BE2C (cell line): ENCODE measurements around the gene TCERG1.

Source experiments
- DNase-seq: peaks from one replicate; pipeline ENCODE4 v3.0.0-alpha.2; 2020
- H3K27me3 ChIP-seq: fragments of 250-450 bp; sonication (Bioruptor Pico); 2 replicates; pipeline ENCODE4 v1.5.1; 2020; ENCODE audit warnings: mild to moderate bottlenecking
- H3K36me3 ChIP-seq: fragments of 250-450 bp; sonication (Bioruptor Pico); 2 replicates; pipeline ENCODE4 v1.5.1; 2020; ENCODE audit warnings: mild to moderate bottlenecking
- H3K4me1 ChIP-seq: fragments of 250-450 bp; sonication (Bioruptor Pico); 2 replicates; pipeline ENCODE4 v1.5.1; 2020
- H3K4me3 ChIP-seq: 2 replicates; pipeline ENCODE4 v1.5.1; 2011; ENCODE audit warnings: low read depth, low read length
- H3K9me3 ChIP-seq: fragments of 250-450 bp; sonication (Bioruptor Pico); 2 replicates; pipeline ENCODE4 v1.5.1; 2020
- TF ChIP-seq, protein P1 (sequence below): IDR thresholded peaks from 2 replicates; pipeline ENCODE4 v1.5.1; 2012; ENCODE audit warnings: mild to moderate bottlenecking, low read depth, low read length

Gene TCERG1

DNA sequence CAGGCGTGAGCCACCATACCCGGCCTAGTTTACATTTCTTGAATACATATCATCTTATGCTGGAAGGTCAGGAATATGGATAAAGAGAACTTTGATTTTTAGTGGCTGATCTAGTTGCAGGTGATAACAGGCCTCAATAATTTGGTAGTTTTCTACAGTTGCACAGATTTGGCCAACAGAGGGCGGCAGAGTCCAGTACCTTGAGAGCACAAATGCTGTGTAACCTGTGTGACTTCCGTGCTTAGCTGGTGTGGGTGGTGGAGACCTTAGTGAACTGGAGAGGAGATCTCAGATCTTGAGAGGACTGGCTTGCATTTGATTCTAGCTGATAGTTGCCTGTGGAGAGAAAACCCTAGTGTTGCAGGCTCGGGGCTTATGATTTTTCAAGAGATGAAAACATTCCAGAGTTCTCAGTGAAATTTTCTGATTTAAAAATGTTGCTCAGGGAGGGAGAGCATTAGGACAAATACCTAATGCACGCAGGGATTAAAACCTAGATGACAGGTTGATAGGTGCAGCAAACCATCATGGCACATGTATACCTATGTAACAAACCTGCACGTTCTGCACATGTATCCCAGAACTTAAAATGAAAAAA is 86.2 kb downstream of the TCERG1 start:
- H3K36me3 ChIP-seq = no peaks in the 10 kb centered on the region

DNA sequence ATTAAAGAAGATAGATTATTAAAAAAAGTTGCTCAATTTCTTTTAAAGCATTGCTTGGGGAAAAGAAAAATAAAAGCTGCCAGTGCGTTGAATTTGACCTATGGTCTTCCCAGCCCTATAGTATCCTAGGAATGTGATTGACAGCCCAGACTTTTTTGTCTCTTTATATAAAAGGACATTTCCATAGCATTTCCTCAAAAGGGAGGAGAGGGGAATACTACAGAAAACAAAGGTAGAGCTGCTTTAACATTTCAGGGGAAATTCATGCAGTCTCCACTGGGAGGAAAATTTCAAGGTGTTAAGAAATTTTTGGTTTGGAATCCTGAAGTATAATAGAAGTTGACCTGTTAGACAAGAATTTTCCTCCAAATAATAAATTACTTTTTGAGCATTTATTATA is 86.7 kb downstream of the TCERG1 start:
- no peak for DNase-seq
- Histone ChIP-seq H3K4me3 (no peak overlapping the region), H3K4me1 (no peaks in the 10 kb centered on the region), H3K9me3 (no peaks in the 10 kb centered on the region), H3K27me3 (no peaks in the 10 kb centered on the region), H3K36me3 (no peaks in the 10 kb centered on the region)
- TF ChIP-seq, protein P1, sequence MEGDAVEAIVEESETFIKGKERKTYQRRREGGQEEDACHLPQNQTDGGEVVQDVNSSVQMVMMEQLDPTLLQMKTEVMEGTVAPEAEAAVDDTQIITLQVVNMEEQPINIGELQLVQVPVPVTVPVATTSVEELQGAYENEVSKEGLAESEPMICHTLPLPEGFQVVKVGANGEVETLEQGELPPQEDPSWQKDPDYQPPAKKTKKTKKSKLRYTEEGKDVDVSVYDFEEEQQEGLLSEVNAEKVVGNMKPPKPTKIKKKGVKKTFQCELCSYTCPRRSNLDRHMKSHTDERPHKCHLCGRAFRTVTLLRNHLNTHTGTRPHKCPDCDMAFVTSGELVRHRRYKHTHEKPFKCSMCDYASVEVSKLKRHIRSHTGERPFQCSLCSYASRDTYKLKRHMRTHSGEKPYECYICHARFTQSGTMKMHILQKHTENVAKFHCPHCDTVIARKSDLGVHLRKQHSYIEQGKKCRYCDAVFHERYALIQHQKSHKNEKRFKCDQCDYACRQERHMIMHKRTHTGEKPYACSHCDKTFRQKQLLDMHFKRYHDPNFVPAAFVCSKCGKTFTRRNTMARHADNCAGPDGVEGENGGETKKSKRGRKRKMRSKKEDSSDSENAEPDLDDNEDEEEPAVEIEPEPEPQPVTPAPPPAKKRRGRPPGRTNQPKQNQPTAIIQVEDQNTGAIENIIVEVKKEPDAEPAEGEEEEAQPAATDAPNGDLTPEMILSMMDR = no peak

More for the DNA sequence above, 86.2 kb downstream of the TCERG1 start:
- H3K4me1 ChIP-seq = no peaks in the 10 kb centered on the region
- no peak overlapping the region for H3K4me3 ChIP-seq
- H3K9me3 ChIP-seq = no peaks in the 10 kb centered on the region
- H3K27me3 ChIP-seq = no peaks in the 10 kb centered on the region
- TF ChIP-seq, protein P1 = peak; percentile 92
- DNase-seq = peak; percentile 84

DNA sequence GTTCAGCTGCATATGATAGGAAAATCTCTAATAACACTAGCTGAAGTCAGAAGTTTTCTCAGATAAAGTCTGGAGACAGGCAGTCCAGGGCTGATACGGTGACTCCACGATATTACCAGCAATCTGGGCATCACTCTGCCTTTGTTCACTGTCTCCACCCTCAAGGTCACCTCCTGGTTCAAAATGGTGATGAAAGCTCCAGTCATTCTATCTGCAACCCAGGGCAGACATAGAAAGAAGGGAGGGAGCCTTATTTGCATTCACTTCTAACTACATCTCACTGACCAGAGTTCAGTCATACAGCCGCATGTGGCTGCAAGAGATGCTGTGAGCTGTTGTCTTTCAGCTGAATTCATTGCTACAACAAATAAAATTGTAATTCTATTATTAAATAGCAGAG is 91.3 kb downstream of the TCERG1 start:
- H3K9me3 ChIP-seq = no peaks in the 10 kb centered on the region
- TF ChIP-seq, protein P1 = no peak
- H3K4me3 ChIP-seq = no peak overlapping the region
- H3K4me1 ChIP-seq = no peaks in the 10 kb centered on the region
- no peaks in the 10 kb centered on the region for H3K36me3 ChIP-seq
- H3K27me3 ChIP-seq = no peaks in the 10 kb centered on the region
- no peak for DNase-seq

DNA sequence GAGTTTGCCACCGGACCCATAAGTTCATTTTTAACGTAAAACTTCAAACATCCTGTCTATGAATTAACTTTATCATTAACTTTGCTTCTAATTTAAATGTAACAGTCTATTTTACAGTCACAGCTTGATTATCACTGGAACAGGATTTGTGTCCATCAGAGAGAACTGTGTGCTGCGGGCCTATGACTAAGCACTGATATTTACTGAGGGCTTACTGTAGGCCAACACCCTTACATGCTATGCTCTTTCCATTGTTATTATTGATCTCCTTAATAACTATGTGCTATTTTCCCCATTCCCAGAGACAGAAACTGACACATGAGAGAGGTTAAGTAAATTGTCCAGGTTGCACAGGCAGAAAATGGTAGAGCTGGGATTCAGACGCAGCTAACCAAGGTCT is 92.8 kb downstream of the TCERG1 start:
- Histone ChIP-seq H3K9me3 (no peaks in the 10 kb centered on the region), H3K36me3 (no peaks in the 10 kb centered on the region), H3K27me3 (no peaks in the 10 kb centered on the region), H3K4me1 (no peaks in the 10 kb centered on the region), H3K4me3 (no peak overlapping the region)
- TF ChIP-seq, protein P1 = no peak
- DNase-seq = no peak

DNA sequence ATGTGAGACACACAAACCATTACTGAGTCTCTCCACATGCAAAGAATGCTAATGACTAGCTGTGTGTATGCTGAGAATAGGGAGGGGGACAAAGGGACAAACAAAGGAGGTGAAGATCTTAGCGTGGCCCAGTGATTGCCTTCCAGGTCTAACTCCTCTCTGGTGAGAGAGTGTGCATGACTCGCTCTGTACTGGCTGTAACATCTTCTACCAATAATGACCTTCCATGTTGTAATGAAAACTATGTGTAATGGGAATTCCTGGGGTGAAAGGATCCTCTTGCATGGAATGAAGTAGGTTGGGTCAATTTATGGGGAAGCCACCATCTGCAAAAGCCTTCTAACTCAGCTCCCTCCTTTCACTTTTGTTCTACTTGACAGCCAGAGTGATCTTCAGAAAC is 93.3 kb downstream of the TCERG1 start:
- no peaks in the 10 kb centered on the region for H3K4me1 ChIP-seq
- H3K4me3 ChIP-seq = no peak overlapping the region
- H3K36me3 ChIP-seq = no peaks in the 10 kb centered on the region
- no peak for DNase-seq
- no peaks in the 10 kb centered on the region for H3K9me3 ChIP-seq
- TF ChIP-seq, protein P1 = no peak
- no peaks in the 10 kb centered on the region for H3K27me3 ChIP-seq

DNA sequence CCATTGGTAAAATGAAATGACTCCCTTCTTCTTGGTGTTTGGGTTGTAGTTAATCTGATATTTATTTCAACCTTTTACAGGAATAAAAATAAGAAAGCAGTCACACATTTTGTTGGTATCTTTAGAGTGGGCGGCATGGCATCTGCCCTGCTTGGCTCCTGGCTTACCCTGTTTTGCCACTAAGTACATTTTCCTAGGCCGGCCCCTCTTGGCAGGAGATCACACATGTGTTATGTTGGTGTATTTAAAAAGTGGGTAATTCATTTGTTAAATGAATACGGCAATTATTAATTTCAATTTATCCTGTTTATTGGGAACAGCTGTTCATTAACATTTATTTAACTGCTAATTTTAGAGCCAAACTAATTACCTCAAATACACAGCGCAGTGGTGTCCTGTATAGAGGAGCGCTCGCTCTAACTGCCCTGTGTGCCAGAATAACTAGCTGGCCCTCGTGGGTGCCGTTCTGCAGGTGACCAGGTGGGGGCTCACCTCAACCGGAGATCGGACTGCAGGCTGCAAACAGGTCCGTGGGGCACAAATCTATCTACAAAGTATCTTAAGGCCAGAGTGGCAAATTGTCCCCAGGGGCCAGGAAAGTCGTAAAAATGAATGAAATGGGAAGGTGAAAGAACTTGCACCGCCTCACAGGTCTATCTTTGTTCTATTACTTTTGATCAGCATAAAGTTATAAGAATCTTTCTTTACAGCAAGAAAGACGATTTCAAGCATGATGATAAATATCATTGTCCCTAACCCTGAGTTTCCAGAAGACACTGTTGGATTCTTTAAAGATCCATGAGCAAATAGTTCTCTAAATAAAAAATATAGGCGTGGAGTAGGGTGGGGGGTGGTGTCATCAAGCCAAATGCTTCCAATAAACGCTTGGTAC is 95.1 kb downstream of the TCERG1 start:
- H3K27me3 ChIP-seq = no peaks in the 10 kb centered on the region
- peak; percentile 83 for DNase-seq
- H3K36me3 ChIP-seq = no peaks in the 10 kb centered on the region
- no peak overlapping the region for H3K4me3 ChIP-seq
- H3K9me3 ChIP-seq = no peaks in the 10 kb centered on the region
- TF ChIP-seq, protein P1 = peak; percentile 96
- no peaks in the 10 kb centered on the region for H3K4me1 ChIP-seq
